Natural killer cell (primary cell): Measurements from ENCODE around the gene ALPL. TPM values are rescaled to one million over a fixed set of nuclear protein-coding genes. Genes with fewer than 3 reads are reported as not detected.

Source experiments
- ATAC-seq, 3 donors: fragments of 150-1000 bp in 2 of 3; fragments of 200-7000 bp in 1 of 3; cut with Tn5 transposase; 1 replicate in 1 of 3; 2 replicates in 2 of 3; pipeline ENCODE4 v1.10.0; 2021; ENCODE audit warnings: mild to moderate bottlenecking in 2 of 3, moderate library complexity in 2 of 3
- DNase-seq, 2 donors: peaks; one replicate each; pipeline versions ENCODE4 v3.0.0 to v3.0.0-alpha.2; 2013 to 2021; ENCODE audit warnings: mixed read lengths in 1 of 2
- H3K27ac ChIP-seq: one replicate; pipeline ENCODE4 v1.5.1; 2013; ENCODE audit warnings: mild to moderate bottlenecking, low read length
- H3K27me3 ChIP-seq: one replicate; pipeline ENCODE4 v1.6.1; 2013; ENCODE audit warnings: low read length; ENCODE audit not compliant: control insufficient read depth, insufficient read depth
- H3K36me3 ChIP-seq: one replicate; pipeline ENCODE4 v1.6.1; 2013; ENCODE audit warnings: low read length; ENCODE audit not compliant: control insufficient read depth, insufficient read depth
- H3K4me1 ChIP-seq: one replicate; pipeline ENCODE4 v1.6.1; 2013; ENCODE audit warnings: low read length; ENCODE audit not compliant: control insufficient read depth, insufficient read depth
- H3K4me3 ChIP-seq: one replicate; pipeline ENCODE4 v1.5.1; 2013; ENCODE audit warnings: low read length
- H3K9me3 ChIP-seq: one replicate; pipeline ENCODE4 v1.6.1; 2013; ENCODE audit warnings: low read length; ENCODE audit not compliant: control insufficient read depth, insufficient read depth
- H3K27ac Mint-ChIP-seq, 2 donors: one replicate each; pipeline ENCODE4 v1.8.0; 2022; ENCODE audit warnings: mild to moderate bottlenecking in 2 of 2, mixed read lengths in 2 of 2, moderate library complexity in 1 of 2
- H3K27me3 Mint-ChIP-seq, 2 donors: one replicate each; pipeline ENCODE4 v1.8.0; 2022; ENCODE audit warnings: low read depth in 2 of 2, mixed read lengths in 2 of 2
- H3K36me3 Mint-ChIP-seq: one replicate; pipeline ENCODE4 v1.8.0; 2022; ENCODE audit warnings: mixed read lengths
- H3K4me1 Mint-ChIP-seq, 2 donors: one replicate each; pipeline ENCODE4 v1.8.0; 2022; ENCODE audit warnings: mixed read lengths in 2 of 2
- H3K4me3 Mint-ChIP-seq: one replicate; pipeline ENCODE4 v1.8.0; 2022; ENCODE audit warnings: mild to moderate bottlenecking, moderate library complexity, mixed read lengths
- H3K9me3 Mint-ChIP-seq, 2 donors: one replicate each; pipeline ENCODE4 v1.8.0; 2022; ENCODE audit warnings: mixed read lengths in 2 of 2
- CTCF ChIP-seq: fragments of 200-600 bp; IDR thresholded peaks from one replicate; pipeline ENCODE4 v1.8.0; 2022; ENCODE audit warnings: antibody characterized with exemption
- WGBS: methylation state at CpG from one replicate; pipeline ENCODE4 v1.1.7; 2013; ENCODE audit warnings: missing lambda C conversion rate; ENCODE audit not compliant: insufficient coverage; 5-methylcytosine and 5-hydroxymethylcytosine counted together
- intact Hi-C: fragments of 100-400 bp; cut with micrococcal nuclease; formaldehyde crosslinking; loops from one replicate; pipeline ENCODE4 v1.14.2; 2022
- total RNA-seq, 4 donors: library from RNA; stranded (reverse); fragments of 120-200 nt in 1 of 4; gene quantifications; one replicate each; pipeline versions ENCODE4 v1.2.3 to v1.2.4, GENCODE V29; 2013 to 2022

Gene ALPL
- total RNA-seq, 3 donors from 2014 or later (not counting 1 experiment from before 2014, with no cell fraction given): 2.4 TPM; not detected in 2

- no peak overlapping the region for H3K4me3 Mint-ChIP-seq
- Histone ChIP-seq H3K4me3 (no peak overlapping the region), H3K4me1 (peaks cover 4% of the 10 kb centered on the region), H3K36me3 (no peaks in the 10 kb centered on the region), H3K9me3 (no peaks in the 10 kb centered on the region), H3K27ac (no peak overlapping the region), H3K27me3 (no peaks in the 10 kb centered on the region)
- no peak for ATAC-seq
- no peak for DNase-seq
- TF ChIP-seq CTCF: no peak
- intact Hi-C loops: no loop called here
- no peaks in the 10 kb centered on the region for H3K9me3 Mint-ChIP-seq
- 95% methylated on average over 11 of the region's 11 CpGs for WGBS
- H3K27ac Mint-ChIP-seq: no peak overlapping the region
- peaks cover 9% of the 10 kb centered on the region in 2 donors for H3K4me1 Mint-ChIP-seq
- H3K36me3 Mint-ChIP-seq: no peaks in the 10 kb centered on the region
- peaks cover 0 to 9% of the 10 kb centered on the region in 2 donors for H3K27me3 Mint-ChIP-seq
Observed at GRCh38 chr1:21489146-21489545, 20.1 kb upstream of the ALPL start.

- peak; percentile 12 for TF ChIP-seq CTCF
- H3K36me3 Mint-ChIP-seq: no peaks in the 10 kb centered on the region
- H3K9me3 Mint-ChIP-seq: no peaks in the 10 kb centered on the region
- WGBS: 89% methylated on average over 11 of the region's 11 CpGs
- Histone ChIP-seq H3K9me3 (no peaks in the 10 kb centered on the region), H3K4me3 (no peak overlapping the region), H3K36me3 (no peaks in the 10 kb centered on the region), H3K27me3 (no peaks in the 10 kb centered on the region), H3K4me1 (peaks cover 4% of the 10 kb centered on the region), H3K27ac (no peak overlapping the region)
- no peak overlapping the region for H3K4me3 Mint-ChIP-seq
- ATAC-seq (peak in 2 of 3 donors; percentile 33 to 56), DNase-seq (peak in 1 of 2 donors; percentile 19)
- no peak overlapping the region for H3K27ac Mint-ChIP-seq
- peaks cover 3 to 9% of the 10 kb centered on the region in 2 donors for H3K27me3 Mint-ChIP-seq
- intact Hi-C loops: no loop called here
- peaks cover 9% of the 10 kb centered on the region in 2 donors for H3K4me1 Mint-ChIP-seq
Observed at GRCh38 chr1:21490774-21491487, 18.3 kb upstream of the ALPL start.

- no peaks in the 10 kb centered on the region for H3K36me3 ChIP-seq
- no peaks in the 10 kb centered on the region for H3K9me3 ChIP-seq
- no peak for DNase-seq
- Mint-ChIP-seq H3K27ac (no peak overlapping the region), H3K27me3 (peaks cover 3 to 9% of the 10 kb centered on the region in 2 donors), H3K9me3 (no peaks in the 10 kb centered on the region), H3K36me3 (no peaks in the 10 kb centered on the region), H3K4me1 (peaks cover 9% of the 10 kb centered on the region in 2 donors), H3K4me3 (no peak overlapping the region)
- ATAC-seq: no peak
- H3K27me3 ChIP-seq: no peaks in the 10 kb centered on the region
- intact Hi-C loops: no loop called here
- no peak overlapping the region for H3K4me3 ChIP-seq
- WGBS: 68% methylated on average over 6 of the region's 8 CpGs
- H3K27ac ChIP-seq: no peak overlapping the region
- H3K4me1 ChIP-seq: peaks cover 4% of the 10 kb centered on the region
- TF ChIP-seq CTCF: no peak
Observed at GRCh38 chr1:21491488-21492355, 17.5 kb upstream of the ALPL start.
